Measurements from ENCODE around the gene ZFAND2A. TPM values are rescaled to one million over a fixed set of nuclear protein-coding genes. Genes with fewer than 3 reads are reported as not detected.
A peak's percentile ranks its signal among the peaks of the same experiment; 100 is the strongest.

Gene ZFAND2A
- total RNA-seq, 1 experiment from 2014 or later, result 17.7 TPM

- in situ Hi-C loops (cut with HindIII; ENCODE audit: low sequenced_read_pairs), result no loop called here
- DNase-seq (ENCODE audit: low spot score), result no peak
Observed at GRCh38 chr7:1114505-1114904, 45.5 kb downstream of the ZFAND2A start.

- in situ Hi-C loops (cut with HindIII; ENCODE audit: low sequenced_read_pairs), result no loop called here
Observed at GRCh38 chr7:1114088-1114487, 45.9 kb downstream of the ZFAND2A start.

GRCh38 chr7:1113548-1113885, 46.5 kb downstream of the ZFAND2A start:
- in situ Hi-C loops (cut with HindIII; ENCODE audit: low sequenced_read_pairs), result no loop called here
- peak; percentile 77 for DNase-seq (ENCODE audit: low spot score)

More at GRCh38 chr7:1114088-1114487, 45.9 kb downstream of the ZFAND2A start:
- no peak for DNase-seq (ENCODE audit: low spot score)

GRCh38 chr7:1112625-1113547, 47.1 kb downstream of the ZFAND2A start:
- in situ Hi-C loops (cut with HindIII; ENCODE audit: low sequenced_read_pairs), result no loop called here
- DNase-seq (ENCODE audit: low spot score), result peak; percentile 53

- in situ Hi-C loops (cut with HindIII; ENCODE audit: low sequenced_read_pairs), result no loop called here
Observed at GRCh38 chr7:1112109-1112508, 47.9 kb downstream of the ZFAND2A start.

GRCh38 chr7:1111156-1111555, 48.8 kb downstream of the ZFAND2A start:
- in situ Hi-C loops (cut with HindIII; ENCODE audit: low sequenced_read_pairs), result no loop called here
- DNase-seq (ENCODE audit: low spot score), result no peak

More at GRCh38 chr7:1112109-1112508, 47.9 kb downstream of the ZFAND2A start:
- DNase-seq (ENCODE audit: low spot score), result peak; percentile 76

DNA sequence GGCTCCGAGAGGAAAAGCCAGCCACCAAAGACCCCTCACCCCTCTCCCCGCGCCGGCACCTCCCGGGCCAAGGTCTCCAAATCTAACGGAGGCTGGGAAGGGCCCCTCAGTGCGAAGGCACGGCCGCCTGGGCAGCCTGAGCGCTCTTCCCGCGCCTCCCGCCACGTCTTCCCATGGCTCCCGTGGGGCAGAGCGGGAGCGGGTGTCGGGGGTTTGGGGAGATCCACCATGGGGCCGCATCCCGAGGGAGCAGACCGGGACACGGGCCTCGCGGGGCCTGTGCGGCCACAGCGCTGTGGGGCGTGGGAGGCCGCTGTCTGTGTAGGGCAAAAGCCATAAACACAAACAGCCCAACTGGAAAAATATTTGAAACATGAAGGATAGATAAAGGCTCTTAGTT, 49.6 kb downstream of the ZFAND2A start:
- in situ Hi-C loops (cut with HindIII; ENCODE audit: low sequenced_read_pairs), result no loop called here
- no peak for DNase-seq (ENCODE audit: low spot score)

- DNase-seq (ENCODE audit: low spot score), result no peak
- in situ Hi-C loops (cut with HindIII; ENCODE audit: low sequenced_read_pairs), result no loop called here
Observed at GRCh38 chr7:1109581-1110310, 50.2 kb downstream of the ZFAND2A start.

DNA sequence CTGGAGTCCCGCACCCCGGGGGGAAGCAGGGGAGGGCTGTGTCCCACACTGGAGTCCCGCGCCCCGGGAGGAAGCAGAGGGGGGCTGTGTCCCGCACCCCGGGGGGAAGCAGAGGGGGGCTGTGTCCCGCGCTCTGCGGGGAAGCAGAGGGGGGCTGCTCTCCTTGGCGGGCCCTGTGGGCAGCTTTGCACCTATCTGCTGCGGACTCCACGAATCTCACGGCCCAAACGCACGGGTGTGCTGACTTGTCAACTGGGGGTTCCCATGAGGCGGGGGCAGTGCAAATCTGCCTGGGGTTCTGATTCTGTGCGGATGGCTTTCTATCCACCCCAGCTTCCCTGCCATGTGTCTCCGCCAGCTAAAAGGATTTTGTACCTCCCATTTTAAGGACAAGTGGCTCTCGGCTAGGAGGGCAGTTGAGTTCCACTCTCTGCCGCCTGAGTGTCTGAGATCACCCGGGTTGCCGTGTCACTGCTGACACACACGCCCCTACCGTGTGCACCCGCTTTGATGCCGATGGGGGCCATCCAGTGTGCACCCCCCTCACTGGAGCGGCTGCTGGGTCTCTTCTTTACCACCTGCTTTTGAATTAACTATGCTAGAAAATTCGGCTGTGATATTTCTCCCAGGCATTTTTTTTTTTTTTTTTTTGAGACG, 51.6 kb downstream of the ZFAND2A start:
- no peak for DNase-seq (ENCODE audit: low spot score)
- in situ Hi-C loops (cut with HindIII; ENCODE audit: low sequenced_read_pairs), result no loop called here

GRCh38 chr7:1106793-1107421, 53.1 kb downstream of the ZFAND2A start:
- in situ Hi-C loops (cut with HindIII; ENCODE audit: low sequenced_read_pairs), result no loop called here
- DNase-seq (ENCODE audit: low spot score), result peak; percentile 75

DNA sequence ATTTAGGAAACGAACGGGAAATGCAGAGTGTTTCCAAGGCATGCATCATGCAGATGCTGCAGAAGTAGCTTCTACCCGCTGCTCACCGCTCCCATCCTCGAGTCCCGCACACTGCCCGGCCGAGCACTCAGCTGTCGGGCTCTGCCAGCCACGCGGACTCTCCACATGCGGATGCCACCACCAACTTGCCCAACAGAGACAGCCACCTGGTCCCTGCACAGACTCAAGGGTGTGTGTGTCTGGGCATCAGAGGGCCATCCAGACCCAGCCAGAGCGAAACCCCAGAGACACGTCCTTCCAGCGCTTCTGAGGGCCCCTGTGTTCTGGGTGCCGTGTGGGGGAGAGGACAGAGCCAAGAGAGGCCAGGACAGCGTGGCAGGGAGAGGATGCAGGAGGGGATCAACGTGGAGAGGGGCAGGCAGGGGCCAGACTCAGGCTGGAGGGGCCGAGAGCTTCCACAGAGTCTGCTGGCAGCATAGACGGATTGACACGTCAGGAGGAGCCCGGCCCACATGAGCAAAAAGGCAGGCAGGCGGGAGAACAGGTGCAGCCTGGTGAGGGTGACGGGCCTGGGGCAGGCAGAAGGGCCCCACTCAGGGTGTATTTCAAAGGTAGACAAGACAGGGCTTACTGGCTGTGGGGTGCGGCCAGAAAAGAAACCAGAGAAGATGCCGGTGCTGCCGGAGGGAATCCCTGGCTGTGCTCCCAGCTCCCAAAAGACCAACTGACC, 53.8 kb downstream of the ZFAND2A start:
- in situ Hi-C loops (cut with HindIII; ENCODE audit: low sequenced_read_pairs), result no loop called here
- DNase-seq (ENCODE audit: low spot score), result peak; percentile 53

DNA sequence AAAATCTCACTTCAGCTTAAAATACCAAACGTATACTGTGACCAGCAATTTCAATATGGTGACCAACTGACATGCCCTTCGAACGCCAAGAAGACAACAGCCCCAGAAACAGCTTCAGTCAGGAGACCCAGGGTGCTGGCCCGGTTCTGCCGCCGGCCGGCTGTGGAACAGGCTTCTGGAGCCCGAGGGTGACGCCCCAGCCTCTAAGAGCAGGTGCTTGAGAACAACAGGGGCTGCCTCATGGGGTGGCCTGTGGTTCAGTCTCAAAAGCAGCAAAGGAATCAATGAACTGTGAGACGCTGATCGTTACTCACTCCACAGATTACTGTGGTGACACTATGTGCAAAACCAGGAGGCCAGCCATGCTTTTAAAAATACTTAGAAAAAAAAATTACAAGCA, 54.8 kb downstream of the ZFAND2A start:
- in situ Hi-C loops (cut with HindIII; ENCODE audit: low sequenced_read_pairs), result no loop called here

DNA sequence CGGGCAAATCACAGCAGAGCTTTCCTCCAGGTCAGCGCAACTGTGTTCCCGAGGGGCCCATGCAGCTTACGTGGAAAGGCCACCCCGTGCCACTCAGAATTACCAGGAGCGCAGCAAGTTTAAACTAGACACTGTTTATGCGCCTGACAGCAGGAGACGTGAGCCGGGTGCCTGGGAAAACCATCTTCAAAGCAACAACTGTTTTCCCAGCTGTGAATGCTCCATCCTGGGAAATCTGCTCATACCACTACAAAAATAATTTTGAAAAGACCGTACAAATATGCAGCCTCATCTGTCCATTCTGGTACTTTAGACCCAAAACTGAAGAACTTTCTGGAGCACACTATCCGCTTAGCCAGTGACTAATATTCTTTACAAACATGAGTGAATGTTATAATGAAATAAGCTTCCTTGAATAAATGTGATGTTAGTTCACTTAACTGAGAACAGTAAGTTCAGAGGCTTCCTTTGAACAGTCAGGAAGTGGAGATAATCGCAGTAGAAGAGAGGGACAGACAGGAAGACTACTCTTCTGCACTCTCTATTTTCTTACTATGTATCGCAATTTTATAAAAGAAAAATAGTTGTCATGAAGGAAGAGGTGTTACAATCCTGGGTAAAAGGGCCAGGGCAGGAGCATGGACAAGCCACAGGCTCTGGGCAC, 55.3 kb downstream of the ZFAND2A start:
- in situ Hi-C loops (cut with HindIII; ENCODE audit: low sequenced_read_pairs), result no loop called here
- no peak for DNase-seq (ENCODE audit: low spot score)

More for the DNA sequence above, 54.8 kb downstream of the ZFAND2A start:
- no peak for DNase-seq (ENCODE audit: low spot score)

DNA sequence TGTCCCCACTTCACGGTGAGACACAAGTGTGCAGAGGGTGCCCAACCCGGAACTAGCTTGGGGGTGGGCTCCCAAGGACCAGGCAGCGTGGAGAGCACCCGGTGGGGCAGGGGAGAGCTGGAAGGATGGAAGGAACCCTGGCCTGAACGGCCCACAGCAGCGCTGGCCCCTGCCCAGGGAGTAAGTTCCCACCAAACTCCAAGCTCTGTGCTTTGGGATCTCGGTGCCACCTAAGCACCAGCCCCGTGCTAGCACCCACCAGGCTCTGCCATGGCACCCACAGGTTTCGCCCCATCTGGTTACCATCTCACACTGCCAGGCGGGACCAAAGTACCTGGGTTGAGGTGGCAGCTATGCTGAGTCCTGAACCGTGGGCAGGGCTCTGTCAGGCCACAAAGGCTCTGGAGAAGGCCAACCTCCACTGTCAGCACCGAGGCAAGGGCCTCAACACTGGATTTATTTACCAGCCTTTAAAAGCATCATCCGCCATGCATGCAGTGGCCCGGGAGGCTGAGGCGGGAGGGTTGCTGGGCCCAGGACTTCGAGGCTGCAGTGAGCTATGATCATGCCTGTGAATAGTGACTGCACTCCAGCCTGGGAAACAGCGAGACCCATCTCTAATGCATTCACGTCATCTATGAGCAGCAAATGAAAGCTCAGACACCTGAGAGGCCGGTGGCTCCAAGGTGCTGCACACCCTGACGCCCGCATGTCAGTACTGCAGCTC, 56.0 kb downstream of the ZFAND2A start:
- in situ Hi-C loops (cut with HindIII; ENCODE audit: low sequenced_read_pairs), result no loop called here
- DNase-seq (ENCODE audit: low spot score), result no peak

DNA sequence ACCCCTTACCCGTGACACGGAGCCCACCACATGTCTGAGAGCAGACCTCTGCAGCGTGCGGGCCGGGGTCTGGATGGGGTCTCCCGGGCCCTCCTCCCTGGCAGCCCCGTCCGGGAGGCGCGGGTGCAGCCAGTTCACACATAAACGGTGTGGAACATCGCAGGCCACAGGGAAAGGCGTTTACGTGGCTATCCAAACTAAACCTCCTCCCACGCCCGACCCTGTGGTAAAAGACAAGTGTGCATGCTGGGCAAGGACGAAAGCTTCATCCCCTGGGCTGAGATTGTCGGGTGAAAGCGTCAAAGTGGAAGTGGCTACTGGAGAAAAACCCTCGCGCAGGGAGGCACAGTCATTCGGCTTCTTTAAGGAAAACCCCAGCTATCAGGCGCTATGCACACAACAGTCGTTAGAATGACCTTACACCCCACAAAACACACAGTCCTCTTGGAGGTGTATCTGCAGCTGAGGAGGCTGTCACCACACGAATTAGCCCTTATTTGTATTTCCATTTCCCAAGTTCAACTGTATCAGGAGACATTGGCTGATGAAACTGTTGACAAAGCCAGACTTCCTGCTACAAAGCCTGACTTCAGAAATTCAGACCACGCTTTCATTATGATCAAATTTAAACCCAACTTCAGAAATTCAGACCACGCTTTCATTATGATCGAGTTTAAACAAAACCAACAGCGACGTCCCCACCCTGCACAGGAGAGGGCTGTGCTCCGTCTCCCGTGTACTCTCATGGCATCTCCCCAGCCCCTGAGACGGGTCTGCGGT, 56.8 kb downstream of the ZFAND2A start:
- no peak for DNase-seq (ENCODE audit: low spot score)
- in situ Hi-C loops (cut with HindIII; ENCODE audit: low sequenced_read_pairs), result no loop called here
